ENCODE results near the gene CD99L2. TPM values are rescaled to one million over a fixed set of nuclear protein-coding genes. Genes with fewer than 3 reads are reported as not detected.

CD99L2 gene
- total and polyA plus RNA-seq, 4 donors, result 9.7 to 39.8 (median 23.8) TPM

GRCh38 chrX:150759568-150760416 lies 138.7 kb downstream of the CD99L2 start:
- Histone ChIP-seq H3K27me3 (ENCODE audit: control insufficient read depth in 4 of 4, insufficient read depth in 4 of 4, low read length in 3 of 4) (no peaks in the 10 kb centered on the region), H3K4me1 (ENCODE audit: control insufficient read depth in 4 of 4, insufficient read depth in 4 of 4, low read length in 3 of 4) (no peaks in the 10 kb centered on the region), H3K27ac (ENCODE audit: low read depth in 1 of 2, low read length in 2 of 2) (no peak overlapping the region), H3K36me3 (ENCODE audit: control insufficient read depth in 4 of 4, insufficient read depth in 3 of 4, low read depth in 1 of 4, low read length in 3 of 4) (peaks cover 2 to 5% (median 3%) of the 10 kb centered on the region in 4 donors), H3K9me3 (ENCODE audit: control insufficient read depth in 4 of 4, low read length in 3 of 4) (no peaks in the 10 kb centered on the region), H3K4me3 (ENCODE audit: low read depth in 1 of 3, low read length in 3 of 3) (no peak overlapping the region), H3K9ac (ENCODE audit: low read depth in 1 of 2, low read length in 2 of 2) (no peak overlapping the region)
- 97% methylated on average over 22 of the region's 22 CpGs for WGBS
- TF ChIP-seq SP1 (IDR thresholded peaks at IDR 0.05) (no peak), MAX (IDR thresholded peaks at IDR 0.05) (no peak), NR2F2 (IDR thresholded peaks at IDR 0.05) (no peak)
- DNase-seq (ENCODE audit: low spot score), result no peak

GRCh38 chrX:150757371-150757770 lies 141.1 kb downstream of the CD99L2 start:
- H3K4me1 ChIP-seq (ENCODE audit: control insufficient read depth in 4 of 4, insufficient read depth in 4 of 4, low read length in 3 of 4), result no peaks in the 10 kb centered on the region
- no peaks in the 10 kb centered on the region for H3K9me3 ChIP-seq (ENCODE audit: control insufficient read depth in 4 of 4, low read length in 3 of 4)
- H3K4me3 ChIP-seq (ENCODE audit: low read depth in 1 of 3, low read length in 3 of 3), result no peak overlapping the region
- TF ChIP-seq FOXA2 (IDR thresholded peaks at IDR 0.05) (no peak), YY1 (IDR thresholded peaks at IDR 0.05) (no peak), ATF3 (IDR thresholded peaks at IDR 0.05) (no peak), ZBTB33 (IDR thresholded peaks at IDR 0.05) (no peak), TAF1 (conservative IDR thresholded peaks at IDR 0.05) (no peak), FOXA1 (IDR thresholded peaks at IDR 0.05) (no peak), HNF4G (IDR thresholded peaks at IDR 0.05) (no peak)
- no peak for DNase-seq (ENCODE audit: low spot score)
- H3K9ac ChIP-seq (ENCODE audit: low read depth in 1 of 2, low read length in 2 of 2), result no peak overlapping the region
- peaks cover 0 to 5% (median 3%) of the 10 kb centered on the region in 4 donors for H3K36me3 ChIP-seq (ENCODE audit: control insufficient read depth in 4 of 4, insufficient read depth in 3 of 4, low read depth in 1 of 4, low read length in 3 of 4)
- no peak overlapping the region for H3K27ac ChIP-seq (ENCODE audit: low read depth in 1 of 2, low read length in 2 of 2)
- no peaks in the 10 kb centered on the region for H3K27me3 ChIP-seq (ENCODE audit: control insufficient read depth in 4 of 4, insufficient read depth in 4 of 4, low read length in 3 of 4)
- 98% methylated on average over 5 of the region's 5 CpGs for WGBS

- no peak for TF ChIP-seq REST (IDR thresholded peaks at IDR 0.05)
- no peak for TF ChIP-seq ATF3 (IDR thresholded peaks at IDR 0.05)
- no peak for TF ChIP-seq RAD21 (IDR thresholded peaks at IDR 0.05)
- no peak for TF ChIP-seq EGR1 (IDR thresholded peaks at IDR 0.05; ENCODE audit: low read depth in 2 of 2)
- H3K27me3 ChIP-seq (ENCODE audit: control insufficient read depth in 4 of 4, insufficient read depth in 4 of 4, low read length in 3 of 4), result no peaks in the 10 kb centered on the region
- no peak overlapping the region for H3K4me3 ChIP-seq (ENCODE audit: low read depth in 1 of 3, low read length in 3 of 3)
- WGBS, result 68% methylated on average over 4 of the region's 4 CpGs
- no peaks in the 10 kb centered on the region for H3K9me3 ChIP-seq (ENCODE audit: control insufficient read depth in 4 of 4, low read length in 3 of 4)
- peaks cover 0 to 5% (median 3%) of the 10 kb centered on the region in 4 donors for H3K36me3 ChIP-seq (ENCODE audit: control insufficient read depth in 4 of 4, insufficient read depth in 3 of 4, low read depth in 1 of 4, low read length in 3 of 4)
- H3K27ac ChIP-seq (ENCODE audit: low read depth in 1 of 2, low read length in 2 of 2), result no peak overlapping the region
- no peak for DNase-seq (ENCODE audit: low spot score)
- H3K9ac ChIP-seq (ENCODE audit: low read depth in 1 of 2, low read length in 2 of 2), result no peak overlapping the region
- H3K4me1 ChIP-seq (ENCODE audit: control insufficient read depth in 4 of 4, insufficient read depth in 4 of 4, low read length in 3 of 4), result no peaks in the 10 kb centered on the region
Observed at GRCh38 chrX:150753968-150754367, 144.5 kb downstream of the CD99L2 start.
